Measurements from ENCODE around the gene DDX51.
A peak's percentile ranks its signal among the peaks of the same experiment; 100 is the strongest.

Gene DDX51

DNA sequence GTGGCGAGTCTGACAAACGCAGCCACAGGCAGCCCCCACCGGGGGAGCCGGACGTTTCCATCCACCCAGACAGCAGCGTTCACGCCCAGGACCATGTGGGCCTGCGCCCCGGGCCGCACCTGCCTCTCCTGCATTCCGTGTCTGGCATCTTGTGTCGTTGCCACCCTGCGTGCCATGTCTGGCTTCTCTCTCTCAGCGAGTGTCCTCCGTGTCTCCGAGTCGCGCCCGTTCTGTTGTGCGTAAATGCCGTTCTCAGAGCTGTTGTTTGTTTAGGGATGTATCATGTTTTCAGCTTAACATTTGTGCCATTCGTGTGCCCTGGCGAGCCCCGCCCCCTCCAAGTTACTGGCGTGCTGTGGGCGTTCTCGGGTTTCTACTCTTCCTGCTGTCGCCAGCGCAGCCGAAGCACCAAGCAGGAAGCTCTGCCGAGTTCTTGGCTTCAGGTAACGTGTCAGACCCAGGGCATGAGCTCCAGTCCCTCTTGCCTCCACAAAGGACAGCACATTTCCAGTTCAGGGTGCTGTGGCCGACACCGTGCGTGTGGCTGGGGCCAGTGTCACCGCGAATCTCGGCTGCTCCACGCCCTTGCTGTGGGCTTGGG lies 34.8 kb upstream of the DDX51 start:
- DNase-seq = no peak

DNA sequence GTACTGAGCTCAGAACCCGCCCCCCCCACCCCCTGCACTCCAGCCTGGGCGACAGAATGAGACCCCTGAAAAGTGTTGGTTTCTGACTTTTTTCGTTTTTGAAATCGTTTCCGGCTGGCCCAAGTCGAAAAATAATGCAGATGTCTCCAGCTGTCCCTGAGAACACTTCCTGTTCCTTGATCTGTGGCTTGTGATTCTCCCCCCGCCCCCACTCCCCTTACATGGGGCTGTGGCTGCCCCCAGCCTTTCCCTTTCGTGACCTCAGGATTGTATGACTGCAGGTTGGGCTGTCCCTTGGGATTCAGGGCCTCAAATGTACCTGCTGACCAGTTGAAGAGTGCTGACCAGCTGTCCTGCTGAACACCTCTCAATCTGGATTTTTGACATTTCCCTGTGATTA lies 34.2 kb upstream of the DDX51 start:
- DNase-seq = peak; percentile 43 to 71 (median 57)

DNA sequence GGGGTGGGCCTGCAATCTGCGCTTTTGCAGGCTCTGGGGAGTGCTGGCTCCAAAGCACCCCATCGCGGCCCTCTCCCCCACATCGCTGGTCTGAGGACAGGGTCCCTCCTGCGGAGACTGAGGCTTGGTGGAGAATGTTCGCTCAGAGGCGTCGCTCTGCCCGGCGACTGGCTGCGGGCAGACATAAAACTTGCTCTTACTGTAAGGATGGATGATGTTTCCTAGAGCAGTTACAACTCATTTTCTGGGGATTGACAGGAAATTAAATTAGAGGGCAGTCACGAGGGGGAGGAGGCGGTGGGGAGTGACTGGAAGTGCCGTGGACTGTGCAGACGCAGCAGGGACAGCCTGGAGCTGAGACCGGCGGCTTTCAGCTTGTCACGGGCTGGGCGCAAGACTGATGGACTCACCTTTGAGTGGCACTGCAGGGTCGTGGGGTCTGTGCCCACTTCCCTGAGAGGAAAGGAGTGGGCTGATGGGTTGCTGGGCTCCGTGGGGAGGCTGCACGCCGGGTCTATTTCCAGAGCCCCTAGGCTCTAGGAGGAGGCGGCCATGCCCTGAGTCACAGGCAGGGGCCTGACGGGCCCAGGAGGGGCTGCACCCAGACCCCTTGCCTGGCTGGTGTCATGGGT lies 32.9 kb upstream of the DDX51 start:
- no peak for DNase-seq

DNA sequence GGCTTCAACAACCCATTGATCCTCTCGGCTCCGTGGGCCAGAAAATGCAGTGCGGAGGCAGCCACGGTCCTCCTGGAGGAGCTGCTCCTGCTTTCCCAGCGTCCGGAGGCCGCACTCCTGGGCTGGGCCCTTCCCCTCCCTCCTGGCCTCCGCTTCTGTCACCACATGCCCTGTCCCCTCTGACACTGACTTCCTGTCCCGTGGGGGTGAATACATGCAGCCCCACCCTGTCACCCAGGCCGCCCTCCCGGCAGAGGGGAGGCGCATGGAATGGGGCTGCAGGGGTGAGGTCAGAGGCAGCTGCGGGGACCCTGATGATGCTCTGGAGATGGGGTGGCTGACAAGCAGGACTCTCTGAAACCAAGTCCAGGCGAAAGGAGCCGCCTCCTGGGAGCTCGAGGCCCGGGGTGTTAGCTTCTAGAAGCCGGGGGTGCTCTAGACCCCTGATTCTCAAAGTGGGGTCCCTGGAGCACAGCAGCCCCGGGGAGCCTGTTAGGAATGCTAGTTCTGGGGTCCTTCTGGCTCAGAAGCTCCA lies 32.3 kb upstream of the DDX51 start:
- DNase-seq = no peak

DNA sequence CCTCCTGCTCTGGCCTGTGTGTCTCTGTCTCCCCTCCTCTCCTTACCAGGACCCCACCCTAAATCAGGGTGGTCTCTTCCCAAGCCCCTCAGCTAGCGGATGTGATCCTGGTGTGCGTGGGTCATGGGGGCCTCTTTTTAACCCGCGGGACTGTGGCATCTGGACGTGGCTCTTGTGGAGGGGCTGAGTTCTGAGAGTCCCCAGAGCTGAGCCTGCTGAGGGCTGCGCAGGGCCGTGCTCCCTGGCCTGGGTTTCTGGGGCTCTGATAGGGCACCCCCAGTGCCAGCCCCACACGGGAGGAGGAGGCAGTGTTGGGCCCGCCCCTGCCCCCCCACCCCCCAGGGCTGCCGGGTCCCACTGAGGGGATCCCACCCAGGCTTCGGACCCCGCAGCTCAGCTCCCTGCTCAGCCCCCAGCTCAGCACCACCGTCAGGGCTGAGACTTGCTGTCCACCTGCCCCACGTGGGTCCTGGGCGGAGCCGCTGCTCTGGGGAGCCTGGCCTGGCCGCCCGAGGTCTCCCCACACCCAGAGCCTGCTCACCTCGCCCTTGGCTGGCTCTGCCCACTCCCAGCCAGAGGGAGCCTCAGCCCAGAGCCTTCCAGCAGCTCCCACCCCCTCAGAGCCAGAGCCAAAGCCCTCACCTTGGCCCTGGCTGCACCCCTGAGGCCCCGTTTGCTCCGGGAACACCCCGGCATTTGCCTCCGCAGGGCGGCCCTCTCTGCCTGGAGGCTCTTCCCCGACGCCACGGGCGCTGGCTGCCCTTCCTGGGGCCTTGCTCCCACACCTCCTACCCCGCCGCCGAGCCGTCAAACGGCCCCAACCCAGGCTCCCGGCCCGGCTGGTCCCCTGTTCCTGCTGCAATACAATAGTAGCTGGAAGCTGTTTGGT lies 31.6 kb upstream of the DDX51 start:
- no peak for DNase-seq

DNA sequence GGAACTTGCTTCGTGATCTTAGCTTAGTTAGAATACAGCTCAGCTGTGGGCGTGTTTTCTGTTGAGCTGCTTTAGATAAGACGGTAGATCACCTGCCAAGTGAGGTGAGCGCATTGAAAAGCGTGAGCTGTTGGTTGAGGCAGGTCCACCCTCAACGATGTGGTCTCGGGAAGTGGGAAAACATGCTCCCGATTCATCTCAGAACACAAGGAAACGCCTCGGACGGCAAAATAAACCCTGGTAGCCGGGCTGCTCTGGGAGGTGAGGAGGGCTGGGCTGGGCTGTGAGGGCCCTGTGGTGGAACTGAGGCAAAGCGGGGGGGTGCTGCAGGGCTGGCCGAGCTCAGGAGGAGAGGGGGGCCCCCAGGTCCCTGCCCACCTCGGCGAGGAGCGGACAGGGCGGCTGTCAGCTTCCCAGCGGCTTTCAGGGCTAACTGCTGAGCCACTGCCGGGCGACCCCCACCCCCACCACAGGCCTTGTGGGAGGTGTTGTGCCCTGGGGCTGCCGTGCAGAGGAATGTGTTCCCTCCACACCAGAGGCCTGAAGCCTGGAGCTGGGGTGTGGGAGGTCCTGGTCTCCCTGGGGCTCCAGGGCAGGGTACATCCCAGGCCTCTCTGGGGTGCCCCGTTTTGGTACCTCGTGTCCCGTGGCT lies 30.8 kb upstream of the DDX51 start:
- no peak for DNase-seq

DNA sequence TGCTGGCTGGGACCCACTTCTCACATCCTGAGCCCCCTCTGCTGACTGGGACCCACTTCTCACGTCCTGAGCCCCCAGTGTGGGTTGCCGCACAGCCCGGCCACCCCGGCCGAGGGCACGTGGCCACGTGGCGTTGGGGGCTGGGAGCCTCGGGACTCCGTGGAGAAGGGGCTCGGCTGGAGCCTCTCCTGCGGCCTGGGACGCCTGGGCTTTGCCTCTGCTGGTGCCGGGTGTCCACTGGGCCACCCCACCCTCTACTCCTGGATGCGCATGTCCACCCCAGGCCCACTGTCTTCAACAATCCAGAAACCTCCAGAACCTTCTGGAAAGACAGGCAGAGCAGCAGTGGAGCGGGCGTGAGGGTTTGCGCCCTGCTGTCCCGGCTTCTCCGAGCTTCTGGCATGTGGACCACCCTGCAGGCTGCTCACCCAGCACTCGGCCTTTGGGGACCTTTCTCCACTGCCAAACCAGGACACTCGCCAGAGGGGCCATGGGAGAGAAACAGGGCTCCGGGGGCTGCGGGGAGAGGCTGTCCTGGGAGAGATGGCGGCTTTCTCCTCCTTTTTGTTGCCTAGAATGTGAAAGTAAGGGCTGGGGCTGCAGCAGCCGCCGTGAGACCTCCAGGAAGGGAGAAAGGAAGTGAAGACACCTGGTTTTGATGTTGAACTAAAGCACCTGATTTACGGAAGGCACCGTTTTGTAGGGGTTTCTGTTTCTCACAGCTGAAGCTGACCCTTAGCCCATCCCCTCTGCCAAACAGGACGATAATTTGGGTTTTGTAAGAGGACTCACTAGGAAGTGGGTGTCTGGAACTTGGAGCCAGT lies 30.1 kb upstream of the DDX51 start:
- peak in 1 of 3 donors; percentile 14 for DNase-seq

DNA sequence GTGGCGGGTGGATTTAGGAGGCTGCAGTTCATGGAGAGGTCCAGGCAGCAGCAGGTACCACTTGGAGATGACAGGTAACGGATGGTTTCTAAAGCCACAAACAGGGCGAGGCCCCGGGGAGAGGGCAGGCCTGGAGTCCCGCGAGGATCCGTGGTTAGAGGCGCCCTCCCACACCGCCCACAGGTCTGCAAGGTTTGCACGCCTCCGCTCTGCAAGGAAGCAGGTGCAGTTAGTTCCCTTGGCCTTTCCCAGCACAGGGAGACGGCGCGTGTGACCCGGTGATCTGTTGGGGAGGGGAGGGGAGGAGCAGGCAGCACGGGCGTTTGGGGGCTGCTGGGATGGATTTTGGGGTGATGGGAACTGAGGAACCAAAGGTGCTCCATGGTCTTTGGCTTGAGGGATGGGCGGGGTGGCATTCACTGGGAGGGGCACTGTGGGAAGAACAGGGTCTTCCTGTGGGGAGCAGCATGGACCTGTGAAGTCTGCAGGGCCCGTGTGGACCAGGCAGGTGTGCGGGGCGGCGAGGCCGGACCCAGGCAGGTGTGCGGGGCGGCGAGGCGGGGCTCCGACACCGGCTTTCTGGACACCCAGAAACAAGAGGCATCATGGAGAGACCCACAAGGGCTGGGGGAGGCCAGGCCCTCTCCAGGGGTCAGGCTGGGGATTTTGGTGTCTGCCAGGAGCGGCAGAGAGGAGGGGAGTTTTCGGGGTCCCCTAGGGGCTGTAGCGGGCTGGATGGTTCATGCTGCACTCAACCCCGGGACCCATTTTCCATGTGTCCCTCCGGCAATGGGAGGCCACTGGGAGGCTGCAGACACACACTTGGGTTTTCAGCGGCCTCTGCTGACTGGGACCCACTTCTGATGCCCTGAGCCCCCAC lies 29.3 kb upstream of the DDX51 start:
- peak in 1 of 3 donors; percentile 12 for DNase-seq

DNA sequence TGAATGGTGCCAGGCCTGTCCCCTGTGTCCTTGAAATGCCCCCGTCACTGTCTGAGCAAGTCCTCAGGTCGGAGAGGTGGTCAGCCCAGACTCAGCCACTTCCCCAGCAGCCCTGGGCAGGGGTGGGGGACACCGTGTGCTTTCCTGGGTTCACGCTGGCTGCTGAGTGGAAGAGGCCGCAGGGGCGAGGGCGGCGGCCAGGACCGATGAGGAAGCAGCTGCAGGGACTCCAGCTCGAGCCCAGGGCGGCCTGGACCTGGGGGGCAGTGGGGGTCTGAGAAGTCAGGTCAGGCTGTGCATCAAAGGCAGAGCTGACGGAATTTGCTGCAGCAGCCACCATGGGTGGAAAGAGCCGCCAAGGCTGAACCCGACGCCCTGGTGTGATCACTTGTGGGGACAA lies 28.5 kb upstream of the DDX51 start:
- DNase-seq = no peak

DNA sequence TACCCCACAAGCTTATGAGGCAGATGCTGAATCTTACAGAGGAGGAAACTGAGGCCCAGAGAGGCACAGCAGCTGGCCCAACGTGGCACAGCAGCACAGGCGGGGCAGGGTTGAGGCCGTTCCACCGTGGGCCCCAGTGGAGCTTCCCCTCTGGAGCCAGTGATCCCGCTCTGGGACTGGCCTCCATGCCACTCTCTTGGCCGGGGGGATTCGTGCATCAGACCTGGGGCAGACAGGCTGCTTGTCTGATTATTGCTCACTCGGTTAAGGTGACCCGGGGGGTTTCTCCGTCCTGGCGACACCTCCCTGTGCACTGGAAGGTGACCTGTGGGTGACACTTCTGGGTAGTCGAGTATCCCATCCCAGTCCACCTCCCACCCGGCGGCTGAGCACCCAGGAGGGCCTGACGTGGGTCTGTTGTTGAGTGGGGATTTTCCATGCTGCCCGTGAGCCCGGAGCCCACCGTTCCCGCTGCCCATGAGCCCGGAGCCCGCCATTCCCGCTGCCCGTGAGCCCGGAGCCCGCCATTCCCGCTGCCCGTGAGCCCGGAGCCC lies 27.9 kb upstream of the DDX51 start:
- peak in 1 of 3 donors; percentile 10 for DNase-seq

DNA sequence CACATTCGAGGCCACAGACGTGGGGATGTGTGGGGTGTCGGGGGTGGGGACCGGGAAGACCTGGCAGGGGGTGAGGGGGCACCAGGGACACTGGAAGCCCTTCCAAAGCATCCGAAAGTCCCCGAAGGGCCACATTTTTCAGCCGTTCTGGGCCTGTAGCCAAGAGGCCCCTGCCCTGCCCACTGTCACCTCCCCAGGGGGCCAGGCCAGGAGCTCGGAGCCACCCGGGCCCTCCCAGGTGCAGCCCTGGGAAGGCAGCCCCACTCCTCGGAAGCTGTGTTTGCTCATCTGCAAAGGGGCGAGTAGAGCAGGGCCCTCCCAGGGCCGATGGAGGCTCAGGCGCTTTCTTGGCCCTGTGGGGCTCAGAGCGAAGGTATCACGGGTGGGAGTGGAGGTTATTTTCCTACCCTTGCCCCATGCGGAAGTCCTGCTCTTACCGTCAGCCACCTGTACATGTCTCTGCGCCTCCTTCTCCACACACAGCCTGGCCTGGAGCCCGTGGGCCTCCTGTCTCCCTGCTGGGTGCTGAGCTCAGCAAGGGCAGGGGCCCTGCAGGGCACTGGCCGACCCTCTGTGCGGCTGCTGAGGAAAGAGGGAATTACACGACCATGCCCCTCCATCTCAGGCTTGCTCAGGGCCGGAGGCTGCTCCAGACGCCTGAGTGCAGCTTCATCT lies 27.3 kb upstream of the DDX51 start:
- peak in 1 of 3 donors; percentile 2 for DNase-seq

DNA sequence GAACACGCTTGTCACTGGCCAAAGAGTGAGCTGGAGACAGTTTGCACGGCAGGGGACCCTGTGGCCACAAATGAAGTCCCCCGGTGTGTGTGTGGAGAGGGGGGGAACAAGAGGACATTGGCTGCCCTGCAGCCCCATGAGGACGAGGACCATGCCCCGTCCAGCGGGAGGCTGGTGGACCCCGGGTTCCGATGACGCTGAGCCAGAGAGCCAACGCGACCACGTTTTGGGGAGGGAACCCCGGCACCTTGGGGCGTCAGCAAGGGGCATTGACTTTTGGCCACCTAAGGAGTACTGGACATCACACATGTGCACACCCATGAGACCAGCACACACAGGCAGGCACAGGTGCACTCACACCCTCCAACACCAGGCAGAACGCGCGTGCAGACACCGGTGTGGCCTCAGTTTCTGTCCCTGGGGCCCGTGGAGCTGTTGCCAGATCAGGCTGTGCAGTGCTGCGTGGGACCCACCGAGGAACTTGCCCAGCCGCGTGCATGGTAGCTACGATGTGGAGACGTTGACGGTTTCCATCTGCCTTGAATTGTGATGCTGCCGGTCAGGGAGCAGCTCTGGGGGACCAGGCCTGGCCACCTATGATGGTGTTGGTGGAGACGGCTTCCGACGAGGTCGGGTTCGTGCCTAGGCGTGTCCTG lies 26.6 kb upstream of the DDX51 start:
- DNase-seq = peak in 1 of 3 donors; percentile 13

DNA sequence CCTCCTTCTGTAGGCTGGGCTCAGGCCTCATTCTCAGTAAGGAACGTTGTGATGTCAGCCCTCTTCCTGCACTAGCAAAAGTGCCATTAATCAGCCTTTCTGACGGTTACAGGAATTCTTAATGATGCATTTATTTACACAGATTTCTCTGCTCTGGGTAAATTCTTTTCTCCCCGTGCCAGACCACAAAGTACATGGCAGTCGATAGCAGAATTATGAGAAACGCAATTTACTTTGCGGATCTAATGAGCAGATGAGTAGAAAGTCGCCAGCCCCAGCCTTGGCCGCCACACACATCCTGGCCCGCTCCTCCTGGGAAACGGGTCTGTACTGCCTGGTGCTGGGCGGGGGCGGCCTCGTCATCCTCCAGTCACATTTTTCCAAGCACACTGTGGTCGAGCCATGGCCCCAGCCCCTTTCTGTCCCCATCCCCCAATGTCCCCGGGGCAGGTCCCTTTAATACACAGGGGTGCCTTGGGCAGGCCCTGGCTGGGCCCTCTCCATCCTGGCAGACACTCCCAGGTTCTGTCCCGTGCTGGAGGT lies 26.0 kb upstream of the DDX51 start:
- DNase-seq = no peak

DNA sequence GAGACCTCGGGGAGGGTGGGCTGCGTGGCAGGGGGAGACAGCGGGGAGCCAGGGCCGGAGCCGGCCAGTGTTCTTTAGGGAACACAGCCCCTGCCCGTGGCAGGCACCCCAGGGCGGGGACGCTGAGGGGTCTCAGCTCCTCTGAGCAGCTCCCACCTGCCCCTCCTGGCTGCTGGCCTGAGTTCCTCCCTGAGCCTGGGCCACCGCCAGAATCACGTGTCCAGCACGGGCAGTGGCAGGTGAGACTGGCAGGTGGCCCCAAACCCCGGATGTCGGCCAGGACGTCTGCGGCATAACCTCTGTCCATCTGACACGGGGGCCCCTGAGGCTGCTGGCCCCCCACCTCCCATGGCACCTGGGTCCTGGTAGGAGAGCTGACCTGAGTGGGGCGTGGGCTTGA lies 25.3 kb upstream of the DDX51 start:
- no peak for DNase-seq

DNA sequence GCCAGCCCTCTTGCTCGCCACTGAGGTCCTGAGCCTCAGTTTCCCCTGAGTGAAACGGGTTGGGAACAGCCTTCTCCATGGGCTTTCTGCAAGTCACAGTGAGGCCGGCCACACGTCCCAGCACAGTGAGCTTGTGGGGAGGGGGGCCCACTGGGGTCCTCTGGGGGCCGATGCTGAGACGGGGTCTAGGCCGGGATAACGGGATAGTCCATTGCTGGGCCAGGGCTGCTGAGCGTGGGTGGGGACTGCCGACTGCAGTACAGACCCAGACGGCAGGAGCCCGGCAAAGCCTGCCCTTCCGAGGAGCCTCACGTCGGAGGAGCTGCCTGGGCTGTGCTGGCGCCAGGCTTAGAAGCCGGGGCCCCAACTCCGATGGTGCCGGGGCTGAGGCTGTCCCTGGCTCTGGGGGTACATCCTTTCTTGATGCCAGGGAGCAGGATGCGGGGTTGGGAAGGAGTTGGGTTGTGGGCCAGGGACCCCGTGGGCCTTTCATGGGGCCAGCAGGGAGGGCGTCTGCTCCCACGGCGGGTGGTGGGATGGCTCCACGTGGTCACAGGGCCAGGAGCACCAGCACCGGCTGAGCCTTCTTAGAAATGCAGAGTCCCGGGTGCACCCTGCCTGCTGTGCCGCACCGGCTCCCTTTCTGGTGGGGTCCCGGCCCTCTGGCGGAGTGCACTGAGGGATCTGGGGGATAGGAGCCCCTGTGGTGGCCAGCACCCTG lies 24.4 kb upstream of the DDX51 start:
- no peak for DNase-seq

DNA sequence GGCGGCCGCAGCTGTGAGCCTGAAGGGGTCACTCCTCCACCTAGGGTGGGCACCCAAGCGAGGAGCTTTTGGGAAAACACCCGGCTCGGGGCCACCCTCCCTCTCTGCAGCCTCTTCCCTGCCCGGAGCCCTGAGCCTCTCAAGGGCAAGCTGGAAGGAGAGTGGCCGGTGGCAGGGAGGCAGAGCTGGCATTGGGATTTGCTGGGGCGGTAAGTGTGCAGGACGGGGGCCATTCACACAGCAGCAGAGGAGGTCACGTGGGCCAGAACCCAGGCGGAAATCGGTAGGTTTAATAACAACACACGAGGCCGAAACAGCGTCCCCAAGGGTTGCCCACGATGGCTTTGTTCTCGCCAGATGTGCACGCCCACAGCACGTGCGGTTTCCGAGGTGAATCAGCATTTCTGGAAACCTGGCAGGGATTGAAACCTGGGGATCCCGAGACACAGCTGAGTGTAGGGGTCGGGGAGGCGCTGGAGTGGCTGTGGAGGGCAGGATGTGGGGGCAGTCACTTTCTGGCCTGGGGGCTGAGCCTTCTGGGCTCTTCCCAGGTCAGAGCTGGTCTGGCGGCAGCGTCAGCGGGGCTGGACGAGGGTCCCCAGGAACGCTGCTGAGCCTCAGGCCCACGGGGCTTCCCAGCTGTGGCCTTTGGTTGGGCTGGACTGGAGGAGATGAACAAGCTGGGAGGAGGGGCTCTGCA lies 23.6 kb upstream of the DDX51 start:
- DNase-seq = no peak

DNA sequence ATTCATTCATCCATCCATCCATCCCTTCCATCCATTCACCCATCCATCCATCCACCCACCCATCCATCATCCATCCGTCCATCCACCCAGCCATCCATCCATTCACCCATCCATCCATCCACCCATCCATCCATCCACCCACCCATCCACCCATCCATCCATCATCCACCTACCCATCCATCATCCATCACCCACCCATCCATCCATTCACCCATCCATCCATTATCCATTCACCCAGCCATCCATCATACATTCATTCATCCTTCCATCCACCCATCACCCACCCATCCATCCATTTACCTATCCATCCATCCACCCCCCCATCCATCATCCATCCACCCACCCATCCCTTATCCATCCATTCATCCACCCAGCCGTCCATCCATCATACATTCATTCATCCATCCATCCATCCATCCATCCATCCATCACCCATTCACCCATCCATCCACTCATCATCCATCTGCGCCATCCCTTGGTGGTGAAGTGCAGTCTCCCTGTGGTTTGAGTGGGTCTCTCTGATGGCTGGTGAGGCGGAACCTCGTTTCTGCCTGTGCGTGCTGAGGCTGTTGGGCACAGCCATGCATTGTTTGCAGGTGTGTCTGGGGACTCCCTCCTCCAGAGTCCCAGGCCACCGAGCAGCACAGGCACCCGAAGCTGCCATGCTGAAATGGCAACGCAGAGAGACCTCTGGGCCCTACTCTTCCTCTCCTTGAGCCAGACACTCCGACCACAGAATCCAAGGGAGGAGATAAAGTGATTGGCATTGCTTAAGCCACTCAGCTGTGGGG lies 22.9 kb upstream of the DDX51 start:
- no peak for DNase-seq
